NCI-H128 (cell line): Measurements from ENCODE around the gene GPR148.
A peak's percentile ranks its signal among the peaks of the same experiment; 100 is the strongest.
"Not testable (repeated sequence)": the region's sequence is repeated elsewhere in the genome, so short reads cannot be mapped to it uniquely, and the experiment has no call there.

Experiments used
- DNase-seq: peaks from one replicate; lab custom pipeline; 2025; ENCODE audit not compliant: unreplicated experiment; lab: John Stamatoyannopoulos, UW

The GPR148 gene

GRCh38 chr2:130728549-130729316 lies at the start of gene GPR148:
Gene GPR148, plus strand, starts transcription at chr2:130729070. Its CDS starts 82 bp downstream, at chr2:130729152.
- DNase-seq: peak; percentile 76

DNA sequence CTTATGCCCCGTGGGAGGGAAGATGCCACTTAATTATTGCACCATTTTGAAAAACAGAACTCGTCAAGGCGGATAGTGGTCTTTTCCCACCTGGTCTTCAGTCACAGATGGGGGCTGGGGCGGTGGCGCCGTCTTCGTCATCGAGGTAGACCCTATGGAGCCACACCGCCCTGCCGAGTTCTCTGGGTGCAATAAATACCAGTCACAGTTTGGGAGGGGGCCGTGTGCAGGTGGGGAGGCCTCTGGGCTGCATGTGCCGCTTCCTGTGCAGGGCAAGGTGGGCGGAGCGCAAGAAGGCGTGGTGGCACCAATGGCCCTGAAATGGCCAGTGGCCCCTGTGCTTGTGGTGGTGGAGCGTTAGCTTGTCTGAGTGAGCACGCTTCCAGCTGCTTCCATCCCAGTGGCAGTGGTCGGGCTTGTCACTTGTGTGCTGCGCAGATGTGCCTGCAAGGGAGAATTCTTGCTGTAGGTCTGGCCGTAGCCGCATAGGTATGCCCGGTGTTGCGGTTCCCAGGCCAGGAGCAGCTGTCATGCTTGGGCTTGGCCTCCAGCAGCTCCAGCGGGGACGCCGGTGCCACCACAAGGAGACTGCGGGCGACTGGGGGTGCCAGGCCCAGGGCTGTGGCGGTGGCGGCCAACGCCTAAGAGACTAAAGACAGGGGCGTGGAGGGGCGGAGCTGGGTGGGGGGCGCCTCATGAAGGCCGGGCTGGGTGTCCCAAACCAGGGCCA lies 36.7 kb upstream of the GPR148 start:
- DNase-seq: not testable (repeated sequence)

DNA sequence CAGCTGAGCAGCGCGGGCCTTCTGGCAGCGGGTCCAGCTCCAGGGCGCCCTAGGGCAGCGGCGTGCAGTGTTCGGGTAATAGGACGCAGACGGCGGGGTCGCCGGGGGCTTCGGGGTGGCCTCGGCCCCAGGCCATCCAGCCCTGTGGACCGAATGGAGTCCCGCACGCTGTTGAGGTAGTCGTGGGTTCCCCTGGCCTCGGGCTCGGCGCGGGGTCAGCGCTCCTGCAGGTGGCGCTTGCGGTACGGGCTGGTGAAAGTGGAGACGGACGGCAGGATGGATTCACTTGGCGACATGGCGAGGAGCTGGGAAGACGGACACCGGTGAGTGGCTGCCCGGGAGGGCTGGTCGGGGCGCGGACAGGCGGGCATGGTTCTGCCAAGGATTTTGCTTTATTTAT lies 35.4 kb upstream of the GPR148 start:
- DNase-seq: not testable (repeated sequence)

- not testable (repeated sequence) for DNase-seq
These were observed 25.6 kb upstream of the GPR148 start for GRCh38 chr2:130703250-130703649.

DNA sequence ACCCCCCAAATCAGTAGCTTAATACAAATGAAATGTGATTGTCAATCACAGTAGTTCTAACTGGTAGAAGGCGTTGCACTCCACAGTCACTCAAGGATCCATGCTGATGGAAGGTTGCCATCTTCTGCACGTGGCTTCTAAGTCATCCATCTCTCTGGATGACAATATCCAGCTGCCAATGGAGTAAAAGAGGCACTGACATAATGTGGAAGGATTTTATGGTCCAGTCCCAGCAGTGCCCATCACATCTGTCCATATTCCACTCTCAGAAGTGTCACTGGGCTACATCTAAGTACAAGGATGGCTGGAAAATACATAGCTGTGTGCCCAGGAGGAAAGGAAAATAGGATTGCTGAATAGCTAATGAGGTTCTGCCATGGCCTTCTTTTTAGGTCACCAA lies 14.1 kb upstream of the GPR148 start:
- DNase-seq: not testable (repeated sequence)

DNA sequence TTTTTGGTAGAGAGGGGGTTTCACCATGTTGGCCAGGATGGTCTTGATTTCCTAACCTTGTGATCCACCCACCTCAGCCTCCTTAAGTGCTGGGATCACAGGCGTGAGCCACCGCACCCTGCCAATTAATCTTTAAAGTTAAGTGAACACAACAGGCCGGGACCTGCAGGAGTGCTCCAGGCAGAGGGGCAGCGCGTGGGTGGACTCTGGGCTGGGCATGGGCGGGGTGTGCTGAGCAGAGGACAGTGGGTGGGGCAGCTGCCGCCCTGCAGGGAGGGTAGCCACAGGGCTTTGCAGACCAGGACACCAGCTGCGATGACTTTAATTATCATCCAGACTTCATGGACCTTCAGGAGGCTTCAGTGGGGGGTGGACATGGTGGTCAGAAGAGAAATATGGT lies 8.8 kb upstream of the GPR148 start:
- no peak for DNase-seq

- no peak for DNase-seq
These were observed 8.3 kb upstream of the GPR148 start for GRCh38 chr2:130720528-130720927.

DNA sequence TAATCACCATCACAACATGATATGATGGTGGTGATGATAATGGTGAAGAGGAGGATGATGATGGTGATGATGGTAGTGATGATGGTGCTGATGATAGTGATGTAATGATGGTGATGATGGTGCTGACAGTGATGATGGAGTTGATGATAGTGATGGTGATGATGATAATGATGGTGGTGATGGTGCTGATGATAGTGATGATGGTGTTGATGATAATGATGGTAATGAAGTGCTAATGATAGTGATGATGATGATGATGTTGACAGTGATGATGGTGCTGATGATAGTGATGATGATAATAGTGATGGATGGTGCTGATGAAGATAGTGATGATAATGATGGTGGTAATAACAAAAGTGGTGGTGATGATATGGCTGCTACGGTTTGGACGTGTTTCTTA lies 4.4 kb upstream of the GPR148 start:
- DNase-seq: no peak

DNA sequence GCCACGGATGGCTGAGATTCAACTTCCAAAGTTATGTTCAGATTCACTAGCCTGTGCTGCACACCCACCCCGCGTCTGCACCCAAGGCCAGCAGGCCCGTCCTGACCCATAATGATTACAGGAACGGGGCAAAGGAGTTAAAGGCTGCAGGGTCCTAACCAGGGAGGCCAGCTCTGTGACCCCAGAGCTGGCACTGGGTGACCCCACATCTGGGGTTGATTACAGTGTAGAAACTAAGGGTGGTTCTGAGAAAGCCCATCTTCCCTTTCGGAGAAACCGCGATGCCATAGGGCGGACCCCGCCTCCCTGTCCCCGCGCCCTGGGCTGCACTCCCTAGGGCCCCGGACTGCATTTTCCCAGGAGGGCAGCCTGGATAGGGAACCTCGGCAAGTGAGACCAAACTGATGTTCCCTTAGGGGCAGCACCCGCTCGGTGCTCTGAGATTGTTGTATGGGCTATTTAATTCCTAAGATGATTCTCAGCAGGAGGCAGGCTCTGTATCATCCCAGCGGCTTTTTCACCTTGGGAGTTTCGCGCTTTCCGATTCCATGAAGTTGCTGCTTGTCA lies 2.2 kb upstream of the GPR148 start:
- DNase-seq: no peak

DNA sequence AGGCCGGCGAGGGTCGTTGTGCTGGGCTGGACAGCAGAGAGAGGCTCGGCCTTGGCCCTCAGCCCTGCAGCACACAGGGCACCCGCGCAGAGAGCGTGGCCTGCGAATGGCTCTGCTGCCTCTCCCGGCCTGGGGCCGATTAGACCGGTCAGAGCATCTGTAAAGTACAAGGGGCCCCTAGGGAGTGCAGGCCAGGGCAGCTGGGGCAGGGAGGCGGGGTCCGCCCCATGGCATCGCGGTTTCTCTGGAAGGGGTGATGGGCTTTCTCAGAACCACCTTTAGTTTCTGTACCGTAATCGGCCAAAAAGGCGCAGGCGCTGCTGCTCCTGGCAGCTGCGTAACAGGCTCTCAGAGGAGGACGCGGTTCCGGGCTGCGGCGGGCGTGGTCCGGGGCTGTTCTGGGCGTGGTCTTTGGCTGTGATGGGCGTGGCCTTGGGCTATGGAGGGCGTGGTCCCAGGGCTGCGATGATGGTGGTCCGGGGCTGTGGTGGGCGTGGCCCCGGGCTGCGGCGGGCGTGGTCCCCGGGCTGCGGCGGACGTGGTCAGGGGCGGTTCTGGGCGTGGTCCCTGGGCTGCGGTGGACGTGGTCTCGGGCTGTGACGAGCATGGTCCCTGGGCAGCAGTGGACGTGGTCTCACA lies 1.5 kb upstream of the GPR148 start:
- DNase-seq: peak; percentile 79

DNA sequence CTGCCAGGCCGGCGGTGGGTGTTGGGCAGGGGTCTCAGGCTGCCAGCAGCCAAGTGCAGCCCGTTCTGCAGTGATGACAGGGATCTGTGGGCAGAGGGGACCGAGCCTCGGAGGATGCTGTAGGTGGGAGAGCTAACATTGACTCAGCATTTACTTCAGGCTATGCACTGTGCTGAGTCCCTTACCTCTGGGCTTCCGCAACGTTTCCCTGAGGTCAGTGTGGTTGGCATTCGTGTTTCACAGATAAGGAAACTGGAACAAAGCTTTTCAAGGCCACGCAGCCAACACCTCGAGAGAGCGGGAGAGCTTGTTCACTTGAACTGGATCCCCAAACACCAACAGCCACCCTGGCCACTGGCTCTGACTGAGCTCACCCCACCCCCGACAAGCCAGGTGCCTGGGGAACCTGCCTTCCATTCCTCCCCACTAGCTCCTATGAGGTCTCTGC lies 839 bp upstream of the GPR148 start:
- no peak for DNase-seq

GRCh38 chr2:130729322-130730299 lies 741 bp downstream of the GPR148 start:
- DNase-seq: no peak

DNA sequence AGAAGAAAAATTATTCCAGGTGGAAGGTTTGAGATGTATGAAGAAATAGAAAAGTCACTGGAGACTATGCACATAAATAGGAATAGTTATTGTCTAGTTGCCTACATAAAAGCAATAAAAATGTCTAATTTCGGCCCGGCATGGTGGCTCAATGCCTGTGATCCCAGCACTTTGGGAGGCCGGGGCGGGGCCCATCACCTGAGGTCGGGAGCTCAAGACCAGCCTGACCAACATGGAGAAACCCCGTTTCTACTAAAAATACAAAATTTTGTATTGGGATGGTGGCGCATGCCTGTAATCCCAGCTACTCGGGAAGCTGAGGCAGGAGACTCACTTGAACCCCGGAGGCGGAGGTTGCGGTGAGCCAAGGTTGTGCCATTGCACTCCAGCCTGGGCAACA lies 3.4 kb downstream of the GPR148 start:
- not testable (repeated sequence) for DNase-seq

DNA sequence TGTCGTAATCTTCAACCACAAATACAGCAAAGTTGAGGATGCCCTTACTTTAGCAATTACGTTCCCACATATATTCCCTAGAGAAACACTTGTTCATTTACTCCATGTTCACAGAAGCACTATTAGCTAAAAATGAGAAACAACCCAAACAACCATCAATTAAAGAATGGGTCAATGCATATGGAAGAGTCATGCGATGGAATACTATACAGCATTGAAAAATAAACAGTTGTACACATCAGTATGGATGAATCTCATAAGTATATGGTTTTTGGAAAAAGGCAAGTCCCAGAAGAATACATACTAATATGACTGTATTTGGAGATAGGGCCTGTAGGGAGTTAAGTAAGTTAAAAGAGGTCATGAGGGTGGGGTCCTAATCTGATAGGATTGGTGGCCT lies 6.3 kb downstream of the GPR148 start:
- no peak for DNase-seq

DNA sequence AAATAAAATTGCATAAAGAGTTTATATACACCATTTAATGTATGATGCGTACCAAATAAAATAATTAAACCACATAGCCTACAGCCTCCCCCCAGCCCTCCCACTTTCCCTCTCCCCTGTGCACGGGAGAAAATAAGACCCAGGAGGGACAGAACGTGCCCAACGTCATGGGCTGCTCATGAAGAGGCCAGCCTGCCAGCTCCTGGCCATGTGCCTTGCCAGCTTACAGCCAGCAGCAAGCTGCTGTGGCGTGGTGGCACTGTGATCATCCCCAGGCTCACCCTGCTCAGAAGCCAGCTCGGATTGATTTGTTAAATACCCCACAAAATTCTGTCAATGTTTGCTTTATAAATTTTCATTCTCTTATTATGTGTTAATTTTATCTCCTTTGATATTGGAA lies 7.6 kb downstream of the GPR148 start:
- no peak for DNase-seq

DNA sequence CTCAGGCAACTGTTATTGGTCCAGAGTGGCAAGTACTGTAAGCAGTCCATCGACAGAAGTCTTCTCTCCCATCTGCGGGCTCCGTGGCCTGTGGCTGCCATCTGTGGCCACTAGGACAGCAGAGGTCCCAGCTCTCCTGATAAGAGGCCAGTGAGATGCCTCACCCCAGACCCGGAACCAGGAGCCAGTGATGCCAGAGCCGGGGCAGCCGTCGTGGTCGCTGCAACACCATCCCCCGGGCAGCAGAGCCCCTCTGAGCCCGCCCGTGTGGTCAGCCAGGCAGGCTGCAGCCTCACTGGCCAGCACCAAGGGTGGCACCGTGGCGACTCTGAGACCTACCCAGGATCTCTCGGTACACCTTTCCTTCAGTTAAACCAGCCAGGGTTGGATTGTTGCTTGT lies 8.7 kb downstream of the GPR148 start:
- no peak for DNase-seq

DNA sequence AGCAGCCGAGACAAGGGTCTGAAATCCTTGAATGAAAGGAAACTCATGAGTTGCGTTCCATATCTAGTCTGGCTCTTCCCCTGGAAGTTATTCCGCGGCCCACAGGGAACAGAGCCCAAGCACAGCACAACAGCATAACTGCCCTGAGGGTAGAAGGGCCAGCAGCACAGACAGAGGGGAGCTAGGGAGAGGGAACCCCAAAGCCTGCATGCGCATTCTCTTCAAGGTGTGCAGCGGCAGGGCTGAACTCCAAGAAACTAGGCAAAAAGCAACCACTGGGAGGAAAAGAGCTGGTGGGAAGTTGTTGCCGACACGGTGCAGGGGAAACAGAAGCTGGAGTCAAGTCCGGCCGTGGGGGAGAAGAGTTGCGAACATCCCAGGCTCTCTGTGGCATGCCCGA lies 11.8 kb downstream of the GPR148 start:
- DNase-seq: no peak

DNA sequence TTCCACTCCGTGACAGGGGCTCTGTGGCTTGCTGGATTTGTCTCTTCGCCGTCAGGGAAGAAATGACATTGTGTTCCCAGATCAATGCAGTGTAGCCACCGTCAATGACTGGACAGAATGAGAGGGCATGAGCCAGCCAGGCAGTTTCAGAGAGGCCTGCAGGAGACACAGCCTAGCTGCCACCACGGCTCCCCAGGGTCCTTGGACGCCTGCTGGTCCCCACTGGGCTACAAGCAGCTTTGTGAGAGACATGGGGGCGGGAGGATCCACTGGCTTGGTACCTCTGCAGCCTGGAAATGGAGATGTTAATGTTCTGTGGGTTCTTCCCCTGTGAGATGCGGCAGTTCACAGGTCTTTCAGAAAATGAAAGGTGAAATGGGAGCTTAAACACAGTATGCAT lies 14.4 kb downstream of the GPR148 start:
- no peak for DNase-seq

- no peak for DNase-seq
These were observed 15.6 kb downstream of the GPR148 start for GRCh38 chr2:130744287-130745117.

DNA sequence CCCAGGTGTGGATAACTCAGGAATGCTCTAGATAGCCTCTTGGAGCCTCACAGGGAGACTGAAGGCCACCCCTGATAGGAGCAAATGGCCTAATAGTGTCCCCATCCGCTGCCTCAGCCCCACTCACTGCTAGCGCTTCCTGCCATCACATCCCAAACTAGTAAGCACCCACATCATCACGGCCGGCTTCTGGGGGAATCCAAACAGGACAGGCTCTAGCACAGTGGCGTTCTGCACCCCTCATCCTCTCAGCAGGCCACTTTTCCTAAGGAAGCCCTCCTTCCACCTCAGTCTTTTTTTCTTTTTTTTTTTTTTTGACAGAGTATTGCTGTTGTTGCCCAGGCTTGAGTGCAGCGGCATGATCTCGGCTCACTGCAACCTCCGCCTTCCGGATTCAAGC lies 20.2 kb downstream of the GPR148 start:
- DNase-seq: no peak
